ENCODE measurements around the gene GALNT9. TPM values are rescaled to one million over a fixed set of nuclear protein-coding genes. Genes with fewer than 3 reads are reported as not detected.

Gene GALNT9
- total and polyA plus RNA-seq, 5 donors from 2014 or later, result 0.37 to 0.69 (median 0.64) TPM; not detected in 2

- no peak for ATAC-seq (ENCODE audit: low read depth in 2 of 2)
- no peak overlapping the region for H3K27ac Mint-ChIP-seq
- H3K9me3 Mint-ChIP-seq, result no peaks in the 10 kb centered on the region
- H3K36me3 Mint-ChIP-seq, result no peaks in the 10 kb centered on the region
- H3K4me1 Mint-ChIP-seq, result peaks cover 0 to 6% (median 2%) of the 10 kb centered on the region in 4 donors
- peaks cover 5% of the 10 kb centered on the region for H3K36me3 ChIP-seq (ENCODE audit: control insufficient read depth, insufficient read depth, low read length)
- no peaks in the 10 kb centered on the region for H3K9me3 ChIP-seq (ENCODE audit: control insufficient read depth in 2 of 2, low read length in 2 of 2)
- H3K4me3 ChIP-seq (ENCODE audit: low read depth, low read length), result no peak overlapping the region
- H3K27me3 Mint-ChIP-seq, result no peaks in the 10 kb centered on the region
- no peaks in the 10 kb centered on the region for H3K27me3 ChIP-seq (ENCODE audit: control insufficient read depth, insufficient read depth, low read length)
- no peak overlapping the region for H3K27ac ChIP-seq (ENCODE audit: insufficient read depth, low read length, poor library complexity, severe bottlenecking)
- no peak overlapping the region for H3K4me3 Mint-ChIP-seq
- no peak for DNase-seq
- peaks cover 20% of the 10 kb centered on the region for H3K4me1 ChIP-seq (ENCODE audit: control insufficient read depth, insufficient read depth, low read length, poor library complexity, severe bottlenecking)
Measured at GRCh38 chr12:132158677-132159554, 170.5 kb downstream of the GALNT9 start.

DNA sequence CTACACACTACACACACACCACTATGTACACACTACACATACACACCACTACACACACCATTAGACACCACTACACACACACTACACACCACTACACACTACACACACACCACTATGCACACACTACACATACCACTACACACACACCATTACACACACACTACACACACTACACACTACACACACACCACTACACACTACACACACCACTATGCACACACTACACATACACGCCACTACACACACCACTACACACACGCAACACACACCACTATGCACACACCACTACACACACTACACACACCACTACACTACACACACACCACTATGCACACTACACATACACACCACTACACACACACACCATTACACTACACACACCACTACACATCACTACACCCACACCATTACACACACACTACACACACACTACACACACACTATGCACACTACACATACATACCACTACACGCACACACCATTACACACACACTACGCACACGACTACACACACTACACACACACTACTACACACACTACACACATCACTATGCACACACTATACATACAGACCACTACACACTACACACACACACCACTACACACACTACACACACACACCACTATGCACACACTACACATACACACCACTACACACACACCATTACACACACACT, 171.5 kb downstream of the GALNT9 start:
- no peaks in the 10 kb centered on the region for H3K36me3 Mint-ChIP-seq
- Histone ChIP-seq H3K27me3 (ENCODE audit: control insufficient read depth, insufficient read depth, low read length) (no peaks in the 10 kb centered on the region), H3K4me1 (ENCODE audit: control insufficient read depth, insufficient read depth, low read length, poor library complexity, severe bottlenecking) (peaks cover 16% of the 10 kb centered on the region), H3K4me3 (ENCODE audit: low read depth, low read length) (no peak overlapping the region), H3K36me3 (ENCODE audit: control insufficient read depth, insufficient read depth, low read length) (peaks cover 5% of the 10 kb centered on the region), H3K27ac (ENCODE audit: insufficient read depth, low read length, poor library complexity, severe bottlenecking) (no peak overlapping the region), H3K9me3 (ENCODE audit: control insufficient read depth in 2 of 2, low read length in 2 of 2) (no peaks in the 10 kb centered on the region)
- peaks cover 0 to 2% (median 0%) of the 10 kb centered on the region in 4 donors for H3K4me1 Mint-ChIP-seq
- no peak overlapping the region for H3K4me3 Mint-ChIP-seq
- no peak overlapping the region for H3K27ac Mint-ChIP-seq
- no peaks in the 10 kb centered on the region for H3K9me3 Mint-ChIP-seq
- ATAC-seq (ENCODE audit: low read depth in 2 of 2) (no peak), DNase-seq (no peak)
- no peaks in the 10 kb centered on the region for H3K27me3 Mint-ChIP-seq

- H3K4me1 Mint-ChIP-seq, result peaks cover 0 to 2% (median 0%) of the 10 kb centered on the region in 4 donors
- H3K4me3 Mint-ChIP-seq, result no peak overlapping the region
- DNase-seq, result no peak
- no peaks in the 10 kb centered on the region for H3K27me3 ChIP-seq (ENCODE audit: control insufficient read depth, insufficient read depth, low read length)
- peaks cover 12% of the 10 kb centered on the region for H3K36me3 ChIP-seq (ENCODE audit: control insufficient read depth, insufficient read depth, low read length)
- H3K9me3 Mint-ChIP-seq, result no peaks in the 10 kb centered on the region
- no peak overlapping the region for H3K27ac ChIP-seq (ENCODE audit: insufficient read depth, low read length, poor library complexity, severe bottlenecking)
- no peak overlapping the region for H3K4me3 ChIP-seq (ENCODE audit: low read depth, low read length)
- peaks cover 10% of the 10 kb centered on the region for H3K4me1 ChIP-seq (ENCODE audit: control insufficient read depth, insufficient read depth, low read length, poor library complexity, severe bottlenecking)
- H3K27ac Mint-ChIP-seq, result no peak overlapping the region
- H3K27me3 Mint-ChIP-seq, result no peaks in the 10 kb centered on the region
- H3K9me3 ChIP-seq (ENCODE audit: control insufficient read depth in 2 of 2, low read length in 2 of 2), result no peaks in the 10 kb centered on the region
- no peak for ATAC-seq (ENCODE audit: low read depth in 2 of 2)
- no peaks in the 10 kb centered on the region for H3K36me3 Mint-ChIP-seq
Measured at GRCh38 chr12:132156573-132157325, 172.6 kb downstream of the GALNT9 start.

- DNase-seq (no peak), ATAC-seq (ENCODE audit: low read depth in 2 of 2) (no peak)
- Mint-ChIP-seq H3K27ac (no peak overlapping the region), H3K36me3 (no peaks in the 10 kb centered on the region), H3K4me3 (no peak overlapping the region), H3K27me3 (no peaks in the 10 kb centered on the region), H3K4me1 (peaks cover 0 to 2% (median 0%) of the 10 kb centered on the region in 4 donors), H3K9me3 (no peaks in the 10 kb centered on the region)
- Histone ChIP-seq H3K36me3 (ENCODE audit: control insufficient read depth, insufficient read depth, low read length) (peaks cover 12% of the 10 kb centered on the region), H3K4me3 (ENCODE audit: low read depth, low read length) (no peak overlapping the region), H3K9me3 (ENCODE audit: control insufficient read depth in 2 of 2, low read length in 2 of 2) (no peaks in the 10 kb centered on the region), H3K4me1 (ENCODE audit: control insufficient read depth, insufficient read depth, low read length, poor library complexity, severe bottlenecking) (peaks cover 10% of the 10 kb centered on the region), H3K27me3 (ENCODE audit: control insufficient read depth, insufficient read depth, low read length) (no peaks in the 10 kb centered on the region), H3K27ac (ENCODE audit: insufficient read depth, low read length, poor library complexity, severe bottlenecking) (no peak overlapping the region)
Measured at GRCh38 chr12:132155771-132156572, 173.4 kb downstream of the GALNT9 start.

- no peak overlapping the region for H3K4me3 ChIP-seq (ENCODE audit: low read depth, low read length)
- no peaks in the 10 kb centered on the region for H3K27me3 ChIP-seq (ENCODE audit: control insufficient read depth, insufficient read depth, low read length)
- H3K9me3 ChIP-seq (ENCODE audit: control insufficient read depth in 2 of 2, low read length in 2 of 2), result no peaks in the 10 kb centered on the region
- peak in 2 of 3 donors; percentile 16 to 42 for DNase-seq
- no peak for ATAC-seq (ENCODE audit: low read depth in 2 of 2)
- H3K4me1 ChIP-seq (ENCODE audit: control insufficient read depth, insufficient read depth, low read length, poor library complexity, severe bottlenecking), result peaks cover 10% of the 10 kb centered on the region
- no peak overlapping the region for H3K27ac ChIP-seq (ENCODE audit: insufficient read depth, low read length, poor library complexity, severe bottlenecking)
- Mint-ChIP-seq H3K27me3 (no peaks in the 10 kb centered on the region), H3K27ac (peak overlapping the region in 2 of 3 donors; percentile 20 to 62), H3K36me3 (no peaks in the 10 kb centered on the region), H3K4me1 (peaks cover 0 to 2% (median 0%) of the 10 kb centered on the region in 4 donors), H3K9me3 (no peaks in the 10 kb centered on the region), H3K4me3 (peak overlapping the region in 1 of 4 donors; percentile 66)
- H3K36me3 ChIP-seq (ENCODE audit: control insufficient read depth, insufficient read depth, low read length), result peaks cover 12% of the 10 kb centered on the region
Measured at GRCh38 chr12:132154941-132155770, 174.2 kb downstream of the GALNT9 start.

- peak overlapping the region in 2 of 3 donors; percentile 20 to 62 for H3K27ac Mint-ChIP-seq
Measured at GRCh38 chr12:132154341-132154761, 175.0 kb downstream of the GALNT9 start.

More at GRCh38 chr12:132154341-132154761, 175.0 kb downstream of the GALNT9 start:
- peaks cover 12% of the 10 kb centered on the region for H3K36me3 ChIP-seq (ENCODE audit: control insufficient read depth, insufficient read depth, low read length)
- H3K27me3 ChIP-seq (ENCODE audit: control insufficient read depth, insufficient read depth, low read length), result no peaks in the 10 kb centered on the region
- H3K4me1 Mint-ChIP-seq, result peaks cover 0 to 2% (median 0%) of the 10 kb centered on the region in 4 donors
- no peaks in the 10 kb centered on the region for H3K9me3 ChIP-seq (ENCODE audit: control insufficient read depth in 2 of 2, low read length in 2 of 2)
- DNase-seq (no peak), ATAC-seq (ENCODE audit: low read depth in 2 of 2) (peak in 1 of 2 donors; percentile 3)
- H3K4me3 ChIP-seq (ENCODE audit: low read depth, low read length), result no peak overlapping the region
- no peaks in the 10 kb centered on the region for H3K27me3 Mint-ChIP-seq
- no peak overlapping the region for H3K27ac ChIP-seq (ENCODE audit: insufficient read depth, low read length, poor library complexity, severe bottlenecking)
- no peaks in the 10 kb centered on the region for H3K9me3 Mint-ChIP-seq
- H3K4me3 Mint-ChIP-seq, result peak overlapping the region in 2 of 4 donors; percentile 66 to 68
- peaks cover 10% of the 10 kb centered on the region for H3K4me1 ChIP-seq (ENCODE audit: control insufficient read depth, insufficient read depth, low read length, poor library complexity, severe bottlenecking)
- no peaks in the 10 kb centered on the region for H3K36me3 Mint-ChIP-seq
